Gastroesophageal sphincter (tissue), 3 donors: ENCODE measurements around the gene KCNMA1.

ENCODE experiments used
- CTCF ChIP-seq, 4 experiments: fragments of 200-600 bp in 2 of 4; fragments of 450-650 bp in 2 of 4; sonication (generic) in 1 of 4; IDR thresholded peaks; one replicate each; pipeline ENCODE4 v1.5.1; 2017 to 2019; ENCODE audit warnings: antibody characterized with exemption in 4 of 4, mild to moderate bottlenecking in 2 of 4, moderate library complexity in 2 of 4
- EP300 ChIP-seq: sonication (generic); formaldehyde crosslinking; IDR thresholded peaks from one replicate; pipeline ENCODE4 v1.6.1; 2017; ENCODE audit warnings: antibody characterized with exemption, mild to moderate bottlenecking
- POLR2A ChIP-seq, 2 donors: fragments of 450-650 bp; IDR thresholded peaks; one replicate each; pipeline ENCODE4 v1.6.1; 2017; ENCODE audit warnings: antibody characterized with exemption in 2 of 2, mild to moderate bottlenecking in 2 of 2, moderate library complexity in 1 of 2

- no peak for TF ChIP-seq CTCF (IDR thresholded peaks at IDR 0.05)
- no peak for TF ChIP-seq EP300
- TF ChIP-seq POLR2A (IDR thresholded peaks at IDR 0.05) = no peak
Measured at GRCh38 chr10:77038407-77038806, 599.2 kb downstream of the KCNMA1 start.
